IMR-90 (cell line): ENCODE results near the gene SUSD1. TPM values are rescaled to one million over a fixed set of nuclear protein-coding genes. Genes with fewer than 3 reads are reported as not detected.

ENCODE experiments used
- ATAC-seq: fragments of 200-7000 bp; cut with Tn5 transposase; 2 replicates; pipeline ENCODE4 v1.9.1; 2020; ENCODE audit warnings: low read depth, mild to moderate bottlenecking, moderate library complexity
- BruUV-seq: library from RNA; stranded (reverse); fragments of 400-500 nt; replicated peaks from 2 replicates; lab custom pipeline; 2021; lab: Mats Ljungman, UMichigan
- CTCF ChIA-PET: fragments of 300-600 bp; formaldehyde crosslinking; extraction: SDS; loops from one replicate; lab custom pipeline; 2021; ENCODE audit warnings: antibody characterized with exemption; lab: Yijun Ruan, JAX
- POLR2A ChIA-PET: fragments of 300-600 bp; sonication (Branson Sonifier 250); formaldehyde crosslinking; loops from one replicate; lab custom pipeline; 2022; ENCODE audit warnings: antibody characterized with exemption; ENCODE audit not compliant: unreplicated experiment; lab: Charles Lee
- DNase-seq: peaks from one replicate; pipeline ENCODE4 v3.0.0; 2013
- H2AFZ ChIP-seq: replicated peaks from 2 replicates; pipeline ENCODE3; 2013; ENCODE audit warnings: low read length, mild to moderate bottlenecking; ENCODE audit not compliant: poor library complexity
- H2AK5ac ChIP-seq: 2 replicates; pipeline ENCODE4 v1.6.1; 2013; ENCODE audit warnings: low read depth, low read length, inconsistent platforms
- H2AK9ac ChIP-seq: replicated peaks from 2 replicates; pipeline ENCODE3; 2013; ENCODE audit warnings: mild to moderate bottlenecking, low read depth, low read length, moderate library complexity; ENCODE audit not compliant: poor library complexity
- H2BK120ac ChIP-seq: 2 replicates; pipeline ENCODE4 v1.6.1; 2013; ENCODE audit warnings: low read depth, low read length, inconsistent platforms
- H2BK15ac ChIP-seq: 3 replicates; pipeline ENCODE4 v1.6.1; 2013; ENCODE audit warnings: low read depth, low read length, inconsistent platforms
- H2BK20ac ChIP-seq: 2 replicates; pipeline ENCODE4 v1.6.1; 2013; ENCODE audit warnings: low read depth, mild to moderate bottlenecking, inconsistent platforms, low read length, moderate library complexity
- H2BK5ac ChIP-seq: 2 replicates; pipeline ENCODE4 v1.6.1; 2013; ENCODE audit warnings: mild to moderate bottlenecking, low read depth, low read length, inconsistent platforms; ENCODE audit not compliant: poor library complexity, severe bottlenecking
- H3K14ac ChIP-seq: replicated peaks from 2 replicates; pipeline ENCODE4 v1.6.1; 2013; ENCODE audit warnings: low read depth, low read length, inconsistent platforms
- H3K18ac ChIP-seq: 2 replicates; pipeline ENCODE4 v1.6.1; 2013; ENCODE audit warnings: low read depth, low read length, control low read depth
- H3K23ac ChIP-seq: 2 replicates; pipeline ENCODE4 v1.6.1; 2013; ENCODE audit warnings: low read depth, low read length, inconsistent platforms
- H3K27ac ChIP-seq: 2 replicates; pipeline ENCODE4 v1.5.1; 2013; ENCODE audit warnings: mild to moderate bottlenecking, control low read depth, low read length; ENCODE audit not compliant: insufficient read depth
- H3K27me3 ChIP-seq: 2 replicates; pipeline ENCODE4 v1.6.1; 2013; ENCODE audit warnings: low read length; ENCODE audit not compliant: control insufficient read depth, insufficient read depth
- H3K36me3 ChIP-seq: 2 replicates; pipeline ENCODE4 v1.6.1; 2013; ENCODE audit warnings: low read length, mixed read lengths; ENCODE audit not compliant: control insufficient read depth, insufficient read depth
- H3K4ac ChIP-seq: 2 replicates; pipeline ENCODE4 v1.6.1; 2013; ENCODE audit warnings: low read depth, low read length, inconsistent platforms
- H3K4me1 ChIP-seq: 2 replicates; pipeline ENCODE4 v1.6.1; 2013; ENCODE audit warnings: low read length, mixed read lengths; ENCODE audit not compliant: control insufficient read depth, insufficient read depth
- H3K4me2 ChIP-seq: 2 replicates; pipeline ENCODE4 v1.6.1; 2013; ENCODE audit warnings: low read depth, mild to moderate bottlenecking, control low read depth, low read length, moderate library complexity
- H3K4me3 ChIP-seq: 2 replicates; pipeline ENCODE4 v1.5.1; 2013; ENCODE audit warnings: low read depth, mild to moderate bottlenecking, control low read depth, low read length, moderate library complexity; ENCODE audit not compliant: insufficient read depth
- H3K56ac ChIP-seq: 2 replicates; pipeline ENCODE4 v1.6.1; 2013; ENCODE audit warnings: low read length, inconsistent platforms; ENCODE audit not compliant: insufficient read depth; ENCODE audit errors: extremely low read depth
- H3K79me1 ChIP-seq, 2 experiments: 2 replicates each; pipeline ENCODE4 v1.6.1; 2013; ENCODE audit warnings: low read length in 2 of 2, inconsistent platforms in 1 of 2, low read depth in 1 of 2
- H3K9ac ChIP-seq: 2 replicates; pipeline ENCODE4 v1.6.1; 2013; ENCODE audit warnings: low read depth, low read length, control low read depth
- H3K9me1 ChIP-seq: 2 replicates; pipeline ENCODE4 v1.6.1; 2013; ENCODE audit warnings: low read length, inconsistent platforms; ENCODE audit not compliant: insufficient read depth
- H3K9me3 ChIP-seq: 2 replicates; pipeline ENCODE4 v1.6.1; 2013; ENCODE audit warnings: low read length; ENCODE audit not compliant: control insufficient read depth, insufficient read depth
- H4K20me1 ChIP-seq: 2 replicates; pipeline ENCODE4 v1.6.1; 2013; ENCODE audit warnings: low read length, inconsistent platforms; ENCODE audit not compliant: insufficient read depth
- H4K5ac ChIP-seq: 2 replicates; pipeline ENCODE4 v1.6.1; 2013; ENCODE audit warnings: mild to moderate bottlenecking, low read depth, low read length, control low read depth
- H4K8ac ChIP-seq, 2 experiments: 2 replicates each; pipeline ENCODE4 v1.6.1; 2013; ENCODE audit warnings: low read depth in 2 of 2, low read length in 2 of 2, control low read depth in 1 of 2, inconsistent platforms in 1 of 2
- H4K91ac ChIP-seq: 2 replicates; pipeline ENCODE4 v1.6.1; 2013; ENCODE audit warnings: low read depth, low read length, inconsistent platforms; ENCODE audit not compliant: insufficient read depth
- FOS ChIP-seq: fragments of 150-350 bp; IDR thresholded peaks from 2 replicates; pipeline ENCODE4 v1.6.1; 2016; ENCODE audit warnings: low read depth, low read length
- MAFK ChIP-seq: IDR thresholded peaks from 2 replicates; pipeline ENCODE4 v1.6.1; 2012; ENCODE audit warnings: low read depth, low read length, improper control_type of control experiment
- NFE2L2 ChIP-seq: fragments of 150-350 bp; IDR thresholded peaks from 2 replicates; pipeline ENCODE4 v1.6.1; 2016; ENCODE audit warnings: low read depth, mild to moderate bottlenecking, low read length
- POLR2A ChIP-seq: IDR thresholded peaks from 2 replicates; pipeline ENCODE4 v1.6.1; 2012; ENCODE audit warnings: mild to moderate bottlenecking, low read depth, low read length
- RFX5 ChIP-seq: IDR thresholded peaks from 2 replicates; pipeline ENCODE4 v1.8.0; 2012; ENCODE audit warnings: low read depth, mild to moderate bottlenecking, low read length, moderate library complexity
- SMC3 ChIP-seq: fragments of 150-350 bp; IDR thresholded peaks from 2 replicates; pipeline ENCODE4 v1.6.1; 2016; ENCODE audit warnings: low read depth, mild to moderate bottlenecking, antibody characterized with exemption, low read length, moderate library complexity
- USF2 ChIP-seq: fragments of 150-350 bp; IDR thresholded peaks from 2 replicates; pipeline ENCODE4 v1.6.1; 2017; ENCODE audit warnings: mild to moderate bottlenecking, antibody characterized with exemption, low read length, low read depth
- WGBS, 2 experiments: methylation state at CpG; one replicate each; pipeline versions ENCODE4 v1.1.5 to v1.1.7; 2013; ENCODE audit warnings: missing lambda C conversion rate in 2 of 2; ENCODE audit not compliant: insufficient read length in 1 of 2; ENCODE audit errors: extremely low coverage in 2 of 2; 5-methylcytosine and 5-hydroxymethylcytosine counted together
- dilution Hi-C: fragments of 300-500 bp; cut with HindIII; formaldehyde crosslinking; loops from one replicate; pipeline ENCODE4 v1.14.3; 2018; ENCODE audit warnings: low sequenced_read_pairs; ENCODE audit not compliant: unreplicated experiment
- in situ Hi-C: fragments of 300-500 bp; cut with MboI; formaldehyde crosslinking; loops from 3 replicates; pipeline ENCODE4 v1.14.3; 2019; ENCODE audit warnings: low sequenced_read_pairs, inconsistent platforms, mixed read lengths
- intact Hi-C: fragments of 100-400 bp; cut with micrococcal nuclease; formaldehyde crosslinking; loops from 2 replicates; pipeline ENCODE4 v1.10.0; 2022
- polyA plus RNA-seq, 3 experiments: library from polyadenylated mRNA; depleted of rRNA; stranded (reverse); fragments of >200 nt; gene quantifications; 2 replicates each; pipeline ENCODE4 v1.2.3, GENCODE V29; 2012; ENCODE audit warnings: low replicate concordance in 1 of 3
- total RNA-seq: library from RNA; depleted of rRNA; stranded (reverse); fragments of >200 nt; gene quantifications from 2 replicates; pipeline ENCODE4 v1.2.3, GENCODE V29; 2012

The SUSD1 gene
- total and polyA plus RNA-seq, 2 of the 4 experiments (the other 2 are of a cell fraction), result 4.0 to 4.7 TPM

- Histone ChIP-seq H2AK9ac (no peak overlapping the region), H3K18ac (no peak overlapping the region), H4K91ac (no peak overlapping the region), H3K14ac (peak overlapping the region; percentile 21; the same call in 1 of the 2 replicates), H2AFZ (no peak overlapping the region), H4K8ac (peak overlapping the region in 1 of 2 experiments; percentile 29; a peak in 1 of 4 replicates), H3K56ac (no peak overlapping the region), H3K27me3 (no peaks in the 10 kb centered on the region; the same call in 1 of the 2 replicates), H2BK20ac (no peak overlapping the region), H3K23ac (no peak overlapping the region), H4K20me1 (no peaks in the 10 kb centered on the region), H2BK120ac (no peak overlapping the region), H3K27ac (no peak overlapping the region), H3K9me1 (peaks cover 3% of the 10 kb centered on the region; the same call in 1 of the 2 replicates), H3K79me1 (peaks cover 5 to 15% of the 10 kb centered on the region in 2 experiments; a peak in 3 of 4 replicates), H3K9me3 (no peaks in the 10 kb centered on the region), H3K36me3 (no peaks in the 10 kb centered on the region), H3K4ac (no peak overlapping the region; the same call in 1 of the 2 replicates), H2BK15ac (no peak overlapping the region), H3K4me1 (peaks cover 3% of the 10 kb centered on the region; the same call in 1 of the 2 replicates), H3K9ac (no peak overlapping the region), H4K5ac (no peak overlapping the region), H2AK5ac (no peak overlapping the region), H3K4me3 (no peak overlapping the region), H2BK5ac (no peak overlapping the region), H3K4me2 (no peak overlapping the region)
- dilution Hi-C loops, result no loop called here
- in situ Hi-C loops, result no loop called here
- TF ChIP-seq USF2 (no peak), RFX5 (no peak), NFE2L2 (no peak), SMC3 (no peak), MAFK (no peak), POLR2A (no peak), FOS (no peak)
- POLR2A ChIA-PET, result no interaction called here
- DNase-seq, result peak; percentile 14
- CTCF ChIA-PET, result no interaction called here
- BruUV-seq, result no TSS peak
- intact Hi-C loops, result no loop called here
- WGBS, 2 experiments, result 93% methylated on average over 4 of the region's 12 CpGs; no CpG with 5 or more reads in 1 of the 2 experiments
- peak; percentile 40 for ATAC-seq
Observed at GRCh38 chr9:112166176-112167140, 8.6 kb downstream of the SUSD1 start.
